GM12865 (cell line): ENCODE measurements around the gene SEC14L1.

Source experiments
- DNase-seq: peaks from one replicate; pipeline ENCODE4 v3.0.0; 2010; ENCODE audit warnings: low read depth
- H3K4me3 ChIP-seq: 2 replicates; pipeline ENCODE4 v1.5.1; 2011; ENCODE audit warnings: mild to moderate bottlenecking, low read depth, low read length, control low read depth
- CTCF ChIP-seq: IDR thresholded peaks from 2 replicates; pipeline ENCODE4 v1.5.1; 2011; ENCODE audit warnings: low read length, control low read depth, low read depth, inconsistent platforms; ENCODE audit not compliant: insufficient read depth; ENCODE audit errors: missing control alignments

Gene SEC14L1

GRCh38 chr17:77140878-77141767, at the start of gene SEC14L1:
Gene SEC14L1, plus strand, starts transcription at chr17:77140969. Its CDS starts 2,628 bp downstream, at chr17:77143597.
- DNase-seq = peak; percentile 75
- H3K4me3 ChIP-seq = peak within 1 kb of the TSS; percentile 80
- no peak for TF ChIP-seq CTCF

GRCh38 chr17:77092025-77092424, 48.7 kb upstream of the SEC14L1 start:
- no peak for DNase-seq
- no peak for TF ChIP-seq CTCF
- H3K4me3 ChIP-seq = no peak overlapping the region

GRCh38 chr17:77095461-77095860, 45.3 kb upstream of the SEC14L1 start:
- no peak for DNase-seq
- no peak for TF ChIP-seq CTCF
- H3K4me3 ChIP-seq = no peak overlapping the region

- no peak overlapping the region for H3K4me3 ChIP-seq
- peak; percentile 51 for DNase-seq
- TF ChIP-seq CTCF = peak; percentile 72
Measured at GRCh38 chr17:77096570-77097214, 44.1 kb upstream of the SEC14L1 start.

GRCh38 chr17:77097631-77098180, 43.1 kb upstream of the SEC14L1 start:
- no peak for TF ChIP-seq CTCF
- no peak for DNase-seq
- H3K4me3 ChIP-seq = no peak overlapping the region

- TF ChIP-seq CTCF = no peak
- DNase-seq = no peak
Measured at GRCh38 chr17:77098884-77099545, 41.8 kb upstream of the SEC14L1 start.

More at GRCh38 chr17:77098884-77099545, 41.8 kb upstream of the SEC14L1 start:
- H3K4me3 ChIP-seq = no peak overlapping the region
